Natural killer cell (primary cell): Measurements from ENCODE around the gene ARHGEF6. TPM values are rescaled to one million over a fixed set of nuclear protein-coding genes. Genes with fewer than 3 reads are reported as not detected.

ENCODE experiments used
- ATAC-seq, 3 donors: fragments of 150-1000 bp in 2 of 3; fragments of 200-7000 bp in 1 of 3; cut with Tn5 transposase; 1 replicate in 1 of 3; 2 replicates in 2 of 3; pipeline ENCODE4 v1.10.0; 2021; ENCODE audit warnings: mild to moderate bottlenecking in 2 of 3, moderate library complexity in 2 of 3
- DNase-seq, 2 donors: peaks; one replicate each; pipeline versions ENCODE4 v3.0.0 to v3.0.0-alpha.2; 2013 to 2021; ENCODE audit warnings: mixed read lengths in 1 of 2
- H3K27ac ChIP-seq: one replicate; pipeline ENCODE4 v1.5.1; 2013; ENCODE audit warnings: mild to moderate bottlenecking, low read length
- H3K27me3 ChIP-seq: one replicate; pipeline ENCODE4 v1.6.1; 2013; ENCODE audit warnings: low read length; ENCODE audit not compliant: control insufficient read depth, insufficient read depth
- H3K36me3 ChIP-seq: one replicate; pipeline ENCODE4 v1.6.1; 2013; ENCODE audit warnings: low read length; ENCODE audit not compliant: control insufficient read depth, insufficient read depth
- H3K4me1 ChIP-seq: one replicate; pipeline ENCODE4 v1.6.1; 2013; ENCODE audit warnings: low read length; ENCODE audit not compliant: control insufficient read depth, insufficient read depth
- H3K4me3 ChIP-seq: one replicate; pipeline ENCODE4 v1.5.1; 2013; ENCODE audit warnings: low read length
- H3K9me3 ChIP-seq: one replicate; pipeline ENCODE4 v1.6.1; 2013; ENCODE audit warnings: low read length; ENCODE audit not compliant: control insufficient read depth, insufficient read depth
- H3K27ac Mint-ChIP-seq, 2 donors: one replicate each; pipeline ENCODE4 v1.8.0; 2022; ENCODE audit warnings: mild to moderate bottlenecking in 2 of 2, mixed read lengths in 2 of 2, moderate library complexity in 1 of 2
- H3K27me3 Mint-ChIP-seq, 2 donors: one replicate each; pipeline ENCODE4 v1.8.0; 2022; ENCODE audit warnings: low read depth in 2 of 2, mixed read lengths in 2 of 2
- H3K36me3 Mint-ChIP-seq: one replicate; pipeline ENCODE4 v1.8.0; 2022; ENCODE audit warnings: mixed read lengths
- H3K4me1 Mint-ChIP-seq, 2 donors: one replicate each; pipeline ENCODE4 v1.8.0; 2022; ENCODE audit warnings: mixed read lengths in 2 of 2
- H3K4me3 Mint-ChIP-seq: one replicate; pipeline ENCODE4 v1.8.0; 2022; ENCODE audit warnings: mild to moderate bottlenecking, moderate library complexity, mixed read lengths
- H3K9me3 Mint-ChIP-seq, 2 donors: one replicate each; pipeline ENCODE4 v1.8.0; 2022; ENCODE audit warnings: mixed read lengths in 2 of 2
- CTCF ChIP-seq: fragments of 200-600 bp; IDR thresholded peaks from one replicate; pipeline ENCODE4 v1.8.0; 2022; ENCODE audit warnings: antibody characterized with exemption
- WGBS: methylation state at CpG from one replicate; pipeline ENCODE4 v1.1.7; 2013; ENCODE audit warnings: missing lambda C conversion rate; ENCODE audit not compliant: insufficient coverage; 5-methylcytosine and 5-hydroxymethylcytosine counted together
- intact Hi-C: fragments of 100-400 bp; cut with micrococcal nuclease; formaldehyde crosslinking; loops from one replicate; pipeline ENCODE4 v1.14.2; 2022
- total RNA-seq, 4 donors: library from RNA; stranded (reverse); fragments of 120-200 nt in 1 of 4; gene quantifications; one replicate each; pipeline versions ENCODE4 v1.2.3 to v1.2.4, GENCODE V29; 2013 to 2022

ARHGEF6 gene
- total RNA-seq, 3 donors from 2014 or later (not counting 1 experiment from before 2014, with no cell fraction given) = 55.5 to 78.8 (median 75.7) TPM

GRCh38 chrX:136747003-136747986, 33.4 kb downstream of the ARHGEF6 start:
- ATAC-seq (peak in 2 of 3 donors; percentile 39 to 58), DNase-seq (peak in 1 of 2 donors; percentile 9)
- no peak overlapping the region for H3K4me3 ChIP-seq
- intact Hi-C loops = no loop called here
- Mint-ChIP-seq H3K9me3 (no peaks in the 10 kb centered on the region), H3K4me3 (peak overlapping the region; percentile 45), H3K4me1 (peaks cover 48 to 53% of the 10 kb centered on the region in 2 donors), H3K27ac (peak overlapping the region; percentile 67 to 69), H3K36me3 (no peaks in the 10 kb centered on the region), H3K27me3 (peaks cover 0 to 7% of the 10 kb centered on the region in 2 donors)
- TF ChIP-seq CTCF = no peak
- 57% methylated on average over 2 of the region's 8 CpGs for WGBS
- H3K9me3 ChIP-seq = no peaks in the 10 kb centered on the region
- H3K27ac ChIP-seq = peak overlapping the region; percentile 60
- H3K27me3 ChIP-seq = no peaks in the 10 kb centered on the region
- H3K4me1 ChIP-seq = peaks cover 11% of the 10 kb centered on the region
- peaks cover 17% of the 10 kb centered on the region for H3K36me3 ChIP-seq

- Mint-ChIP-seq H3K27ac (peak overlapping the region in 1 of 2 donors; percentile 1), H3K27me3 (peaks cover 0 to 7% of the 10 kb centered on the region in 2 donors), H3K9me3 (no peaks in the 10 kb centered on the region), H3K36me3 (no peaks in the 10 kb centered on the region), H3K4me1 (peaks cover 41 to 47% of the 10 kb centered on the region in 2 donors), H3K4me3 (no peak overlapping the region)
- DNase-seq (no peak), ATAC-seq (peak in 1 of 3 donors; percentile 65)
- Histone ChIP-seq H3K27ac (no peak overlapping the region), H3K27me3 (no peaks in the 10 kb centered on the region), H3K4me3 (no peak overlapping the region), H3K4me1 (peaks cover 11% of the 10 kb centered on the region), H3K9me3 (no peaks in the 10 kb centered on the region), H3K36me3 (peaks cover 17% of the 10 kb centered on the region)
- no peak for TF ChIP-seq CTCF
- 39% methylated on average over 3 of the region's 7 CpGs for whole genome bisulfite sequencing
- intact Hi-C loops = no loop called here
Measured at GRCh38 chrX:136745215-136746173, 35.2 kb downstream of the ARHGEF6 start.

GRCh38 chrX:136742721-136743379, 37.9 kb downstream of the ARHGEF6 start:
- H3K36me3 Mint-ChIP-seq = no peaks in the 10 kb centered on the region
- ATAC-seq (no peak), DNase-seq (no peak)
- H3K4me3 Mint-ChIP-seq = no peak overlapping the region
- Histone ChIP-seq H3K27me3 (no peaks in the 10 kb centered on the region), H3K9me3 (no peaks in the 10 kb centered on the region), H3K4me3 (no peak overlapping the region), H3K4me1 (peaks cover 8% of the 10 kb centered on the region), H3K27ac (no peak overlapping the region), H3K36me3 (peaks cover 23% of the 10 kb centered on the region)
- TF ChIP-seq CTCF = no peak
- H3K27ac Mint-ChIP-seq = no peak overlapping the region
- peaks cover 0 to 7% of the 10 kb centered on the region in 2 donors for H3K27me3 Mint-ChIP-seq
- intact Hi-C loops = no loop called here
- 89% methylated on average over 5 of the region's 7 CpGs for whole genome bisulfite sequencing
- no peaks in the 10 kb centered on the region for H3K9me3 Mint-ChIP-seq
- peaks cover 28 to 33% of the 10 kb centered on the region in 2 donors for H3K4me1 Mint-ChIP-seq
